GM12864 (cell line): Measurements from ENCODE around the gene CD40.
"Not testable (repeated sequence)": the region's sequence is repeated elsewhere in the genome, so short reads cannot be mapped to it uniquely, and the experiment has no call there.

Source experiments
- DNase-seq: peaks from one replicate; pipeline ENCODE4 v3.0.0-alpha.2; 2011; ENCODE audit warnings: low read depth
- H3K4me3 ChIP-seq: 2 replicates; pipeline ENCODE4 v1.5.1; 2011; ENCODE audit warnings: mild to moderate bottlenecking, low read depth, low read length, control low read depth
- CTCF ChIP-seq: IDR thresholded peaks from 2 replicates; pipeline ENCODE4 v1.5.1; 2011; ENCODE audit warnings: low read depth, mild to moderate bottlenecking, moderate library complexity, low read length, control low read depth, inconsistent platforms; ENCODE audit errors: missing control alignments

CD40 gene

GRCh38 chr20:46093531-46093930 lies 24.6 kb upstream of the CD40 start:
- DNase-seq, result no peak
- no peak for TF ChIP-seq CTCF
- no peak overlapping the region for H3K4me3 ChIP-seq

- DNase-seq, result no peak
- H3K4me3 ChIP-seq, result peak overlapping the region; percentile 35
- TF ChIP-seq CTCF, result peak; percentile 46
Measured at GRCh38 chr20:46099491-46100287, 18.4 kb upstream of the CD40 start.

GRCh38 chr20:46100444-46100843 lies 17.7 kb upstream of the CD40 start:
- not testable (repeated sequence) for H3K4me3 ChIP-seq, DNase-seq

- no peak for TF ChIP-seq CTCF
- no peak for DNase-seq
- no peak overlapping the region for H3K4me3 ChIP-seq
Measured at GRCh38 chr20:46100988-46101387, 17.1 kb upstream of the CD40 start.

GRCh38 chr20:46101957-46102356 lies 16.2 kb upstream of the CD40 start:
- no peak for TF ChIP-seq CTCF
- H3K4me3 ChIP-seq, result no peak overlapping the region
- no peak for DNase-seq

GRCh38 chr20:46102940-46103339 lies 15.2 kb upstream of the CD40 start:
- no peak for TF ChIP-seq CTCF
- DNase-seq, result no peak
- H3K4me3 ChIP-seq, result no peak overlapping the region

- no peak for DNase-seq
- no peak overlapping the region for H3K4me3 ChIP-seq
- TF ChIP-seq CTCF, result no peak
Measured at GRCh38 chr20:46104262-46104661, 13.9 kb upstream of the CD40 start.
